HG03457 (cell line): ENCODE results near the gene SERPINB1.
"Not testable (repeated sequence)": the region's sequence is repeated elsewhere in the genome, so short reads cannot be mapped to it uniquely, and the experiment has no call there.

Source experiments
- ATAC-seq: cut with Tn5 transposase; IDR thresholded peaks from one replicate; pipeline ENCODE4 v1.9.1; 2021; ENCODE audit warnings: moderate number of reproducible peaks; ENCODE audit not compliant: unreplicated experiment

SERPINB1 gene

GRCh38 chr6:2819115-2819514 lies 22.5 kb downstream of the SERPINB1 start:
- no peak for ATAC-seq

DNA sequence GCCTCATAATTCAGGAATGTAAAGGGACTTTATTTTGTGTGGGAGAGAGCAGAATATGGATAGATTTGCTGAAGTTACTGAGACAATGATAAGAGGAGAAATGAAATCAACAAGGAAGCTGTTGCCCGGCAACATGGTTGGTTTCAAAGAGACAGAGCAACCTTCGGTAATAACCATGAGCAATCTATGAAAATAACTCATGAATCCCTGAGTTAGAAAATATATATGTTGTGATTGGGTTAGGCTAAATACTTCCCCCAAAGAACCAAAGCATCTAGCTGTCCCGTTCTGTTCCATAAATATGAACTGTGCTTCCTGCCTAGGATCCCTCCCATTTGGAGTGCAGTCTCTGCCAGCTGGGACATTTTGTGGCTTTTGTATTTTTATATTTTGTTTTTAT lies 23.1 kb downstream of the SERPINB1 start:
- no peak for ATAC-seq

DNA sequence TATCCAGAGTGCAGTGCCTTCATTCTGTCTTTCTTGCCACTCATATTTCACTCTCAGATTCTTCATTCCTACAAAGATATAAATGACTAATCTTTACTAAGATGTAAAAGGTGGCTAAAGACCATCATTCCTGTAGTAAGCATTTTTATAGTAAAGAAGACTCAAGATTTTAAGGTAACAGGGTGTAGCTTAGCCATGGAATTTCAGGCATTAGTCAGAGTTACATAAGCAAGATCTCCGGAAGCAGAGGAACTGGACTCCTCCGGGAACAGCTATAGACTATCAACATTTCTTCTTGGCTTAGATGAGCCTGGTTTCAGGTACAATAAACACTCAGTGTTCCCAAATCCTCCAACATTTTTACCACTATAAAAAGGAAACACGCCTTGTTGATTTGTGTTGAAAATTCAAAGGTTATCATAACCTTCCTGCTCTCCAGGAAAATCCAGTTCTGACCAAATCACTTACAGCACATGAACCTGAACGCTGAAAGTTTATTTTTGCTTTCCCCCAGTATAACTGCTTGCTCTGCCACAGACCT lies 23.7 kb downstream of the SERPINB1 start:
- ATAC-seq, result no peak

DNA sequence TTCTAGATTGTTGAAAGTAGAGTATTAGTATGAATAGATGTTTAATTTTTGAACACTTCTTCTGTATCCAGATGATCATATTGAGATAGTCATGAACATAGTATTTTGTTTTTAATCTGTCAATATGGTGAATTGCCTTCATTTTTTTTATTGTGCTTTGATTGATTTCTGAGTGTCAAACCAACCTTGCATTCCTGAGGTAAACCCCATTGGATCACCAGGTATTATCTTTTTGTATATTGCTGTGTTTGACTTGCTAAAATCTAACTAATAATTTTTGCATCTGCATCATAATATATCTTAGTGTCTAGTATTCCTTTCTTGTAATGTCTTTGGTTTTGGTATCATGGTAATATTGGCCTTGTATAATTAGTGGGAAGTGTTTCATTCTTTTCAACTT lies 25.5 kb downstream of the SERPINB1 start:
- ATAC-seq, result no peak

- ATAC-seq, result no peak
These were observed 29.0 kb downstream of the SERPINB1 start for GRCh38 chr6:2812695-2813094.

DNA sequence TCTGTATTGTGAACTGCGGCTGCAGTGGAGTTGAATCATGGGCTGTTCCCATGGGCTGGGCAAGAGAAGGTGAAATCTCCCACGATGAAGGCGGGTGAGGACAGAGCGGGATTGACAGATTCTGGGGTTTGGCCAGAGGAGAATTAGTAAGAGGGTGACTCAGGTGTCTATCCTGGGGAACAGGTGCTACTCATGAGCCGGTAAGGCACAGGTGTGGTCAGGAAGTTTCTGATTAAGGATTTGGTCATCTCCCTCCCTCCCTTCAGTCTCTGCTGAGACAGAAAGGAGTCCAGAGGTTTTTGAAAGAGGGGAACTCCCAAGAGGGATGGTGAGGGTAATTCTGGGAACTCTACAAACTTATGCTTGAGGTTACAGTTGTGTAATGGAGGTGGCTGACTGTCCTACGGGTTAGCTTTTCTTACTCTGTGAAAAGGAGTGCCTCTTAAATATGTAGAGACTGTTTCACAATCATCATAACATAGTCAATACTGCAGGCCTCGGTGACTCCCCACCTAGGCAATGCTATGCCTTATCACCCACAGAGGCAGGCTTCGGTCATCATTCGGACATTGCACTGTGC lies 31.5 kb downstream of the SERPINB1 start:
- ATAC-seq, result no peak

DNA sequence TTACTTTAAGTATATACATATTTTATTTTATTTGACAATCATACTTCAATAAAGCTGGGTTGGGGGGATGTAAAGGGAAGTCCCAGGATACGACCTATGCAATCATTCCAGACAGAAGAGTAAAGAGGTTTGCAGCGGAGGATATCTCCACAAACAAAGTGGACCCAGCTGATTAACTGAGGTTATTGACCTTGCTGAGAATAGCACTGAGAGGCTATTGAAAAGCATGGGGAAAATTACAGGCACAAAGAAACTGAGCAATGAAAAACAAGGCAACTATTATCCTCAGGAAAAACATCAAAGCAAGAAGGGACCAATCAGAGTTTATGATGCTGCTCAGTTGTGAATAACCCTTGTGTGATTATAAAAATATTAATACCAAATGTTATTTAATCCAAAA lies 32.6 kb downstream of the SERPINB1 start:
- ATAC-seq, result no peak

- no peak for ATAC-seq
These were observed 34.1 kb downstream of the SERPINB1 start for GRCh38 chr6:2807342-2808090.

DNA sequence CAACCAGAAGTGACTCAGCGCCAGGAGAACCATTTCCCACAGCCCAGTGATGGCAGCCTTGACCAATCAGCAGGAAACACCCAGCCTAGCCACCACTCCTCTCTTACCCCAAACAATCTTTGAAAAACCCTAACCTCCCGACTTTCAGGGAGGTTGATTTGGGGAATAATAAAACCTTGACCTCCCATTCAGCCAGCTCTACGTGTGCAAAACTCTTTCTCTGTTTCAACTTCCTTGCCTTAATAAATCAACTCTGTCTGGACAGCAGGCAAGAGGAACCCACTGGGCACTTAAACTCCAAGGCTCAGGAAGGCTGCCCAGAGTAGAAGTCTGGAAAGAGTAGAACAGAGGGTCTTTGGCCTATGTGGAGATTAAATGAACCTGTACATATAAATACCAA lies 35.0 kb downstream of the SERPINB1 start:
- no peak for ATAC-seq

- no peak for ATAC-seq
These were observed 36.6 kb downstream of the SERPINB1 start for GRCh38 chr6:2805031-2805430.

GRCh38 chr6:2804516-2804915 lies 37.1 kb downstream of the SERPINB1 start:
- no peak for ATAC-seq

GRCh38 chr6:2803731-2804429 lies 37.8 kb downstream of the SERPINB1 start:
- no peak for ATAC-seq

DNA sequence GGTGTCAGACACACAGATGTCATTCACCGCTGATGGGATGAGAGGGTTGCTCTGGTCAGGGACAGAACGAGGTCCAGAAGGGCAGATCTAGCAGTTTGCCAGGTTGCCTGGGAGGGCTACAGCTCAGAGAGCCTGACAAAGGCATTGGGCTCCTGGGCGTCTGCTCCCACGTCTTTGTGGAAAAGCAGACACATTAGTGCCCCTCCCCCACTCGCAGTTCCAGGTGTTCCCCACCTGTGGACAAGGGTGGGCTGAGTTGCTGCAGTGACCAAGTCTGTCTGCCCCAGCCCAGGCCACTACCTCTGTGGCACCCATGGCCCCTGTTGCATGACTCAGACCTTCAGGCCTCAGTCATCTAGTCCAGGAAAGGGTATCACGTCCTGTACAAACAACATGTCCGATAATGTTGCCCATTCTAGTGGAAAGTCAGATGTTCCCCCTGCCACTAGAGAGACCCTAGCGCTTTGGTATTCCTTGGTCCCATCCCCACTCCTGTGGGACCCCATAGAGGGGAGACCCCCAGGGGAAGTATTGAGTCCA lies 39.1 kb downstream of the SERPINB1 start:
- no peak for ATAC-seq

DNA sequence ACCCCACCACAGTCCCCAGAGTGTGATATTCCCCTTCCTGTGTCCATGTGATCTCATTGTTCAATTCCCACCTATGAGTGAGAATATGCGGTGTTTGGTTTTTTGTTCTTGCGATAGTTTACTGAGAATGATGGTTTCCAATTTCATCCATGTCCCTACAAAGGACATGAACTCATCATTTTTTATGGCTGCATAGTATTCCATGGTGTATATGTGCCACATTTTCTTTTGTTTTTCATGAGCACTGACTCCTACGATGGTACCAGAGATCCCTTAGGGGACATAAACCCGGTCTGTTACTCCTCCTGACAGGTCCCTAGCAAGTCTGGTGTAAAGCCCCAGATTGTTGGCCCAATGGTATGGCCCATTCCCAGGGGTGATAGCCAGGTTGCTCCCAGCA lies 40.0 kb downstream of the SERPINB1 start:
- not testable (repeated sequence) for ATAC-seq

GRCh38 chr6:2800552-2801316 lies 40.9 kb downstream of the SERPINB1 start:
- no peak for ATAC-seq

- no peak for ATAC-seq
These were observed 41.6 kb downstream of the SERPINB1 start for GRCh38 chr6:2799936-2800527.

GRCh38 chr6:2798586-2799134 lies 43.0 kb downstream of the SERPINB1 start:
- no peak for ATAC-seq

- ATAC-seq, result no peak
These were observed 44.1 kb downstream of the SERPINB1 start for GRCh38 chr6:2797564-2798031.

GRCh38 chr6:2796861-2797260 lies 44.8 kb downstream of the SERPINB1 start:
- ATAC-seq, result no peak

- ATAC-seq, result no peak
These were observed 45.7 kb downstream of the SERPINB1 start for GRCh38 chr6:2795956-2796355.
